ENCODE results near the gene PGLYRP4.

The PGLYRP4 gene

DNA sequence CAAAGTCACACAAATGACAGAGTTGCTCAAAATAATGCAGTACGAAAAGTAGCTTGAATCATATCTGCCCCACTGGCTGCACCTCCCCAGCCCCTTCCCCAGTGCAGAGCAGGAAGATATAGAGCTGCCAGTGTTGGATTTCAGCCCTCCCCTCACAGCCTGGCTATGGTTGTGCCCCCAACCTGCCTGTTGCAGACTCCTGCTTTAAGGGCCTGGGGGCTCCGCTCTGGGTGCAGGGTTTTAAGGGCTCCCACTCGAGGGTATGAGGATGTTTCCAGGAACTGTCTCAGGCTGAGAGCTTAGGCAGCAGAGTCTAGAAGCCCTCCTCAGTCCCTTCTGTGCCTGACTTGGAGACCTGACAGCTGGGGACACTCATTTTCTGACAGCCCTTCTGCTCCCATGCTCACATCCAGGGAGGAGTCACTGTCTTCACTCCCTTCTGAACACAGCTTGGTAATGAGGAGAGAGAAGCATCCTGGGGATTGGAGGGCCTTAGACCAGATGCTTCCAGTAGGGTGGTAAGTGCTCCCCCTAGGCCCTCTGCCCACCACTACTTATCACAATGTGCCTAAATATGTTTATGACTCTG lies 13.6 kb upstream of the PGLYRP4 start:
- TF ChIP-seq GLIS3 (CRISPR knock-in tag; IDR thresholded peaks at IDR 0.05) (no peak), RARB (CRISPR knock-in tag; IDR thresholded peaks at IDR 0.05) (no peak)
- TF ChIP-seq, protein P1, sequence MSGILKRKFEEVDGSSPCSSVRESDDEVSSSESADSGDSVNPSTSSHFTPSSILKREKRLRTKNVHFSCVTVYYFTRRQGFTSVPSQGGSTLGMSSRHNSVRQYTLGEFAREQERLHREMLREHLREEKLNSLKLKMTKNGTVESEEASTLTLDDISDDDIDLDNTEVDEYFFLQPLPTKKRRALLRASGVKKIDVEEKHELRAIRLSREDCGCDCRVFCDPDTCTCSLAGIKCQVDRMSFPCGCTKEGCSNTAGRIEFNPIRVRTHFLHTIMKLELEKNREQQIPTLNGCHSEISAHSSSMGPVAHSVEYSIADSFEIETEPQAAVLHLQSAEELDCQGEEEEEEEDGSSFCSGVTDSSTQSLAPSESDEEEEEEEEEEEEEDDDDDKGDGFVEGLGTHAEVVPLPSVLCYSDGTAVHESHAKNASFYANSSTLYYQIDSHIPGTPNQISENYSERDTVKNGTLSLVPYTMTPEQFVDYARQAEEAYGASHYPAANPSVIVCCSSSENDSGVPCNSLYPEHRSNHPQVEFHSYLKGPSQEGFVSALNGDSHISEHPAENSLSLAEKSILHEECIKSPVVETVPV (CRISPR knock-in tag; IDR thresholded peaks at IDR 0.05) = no peak
- TF ChIP-seq, protein P2, sequence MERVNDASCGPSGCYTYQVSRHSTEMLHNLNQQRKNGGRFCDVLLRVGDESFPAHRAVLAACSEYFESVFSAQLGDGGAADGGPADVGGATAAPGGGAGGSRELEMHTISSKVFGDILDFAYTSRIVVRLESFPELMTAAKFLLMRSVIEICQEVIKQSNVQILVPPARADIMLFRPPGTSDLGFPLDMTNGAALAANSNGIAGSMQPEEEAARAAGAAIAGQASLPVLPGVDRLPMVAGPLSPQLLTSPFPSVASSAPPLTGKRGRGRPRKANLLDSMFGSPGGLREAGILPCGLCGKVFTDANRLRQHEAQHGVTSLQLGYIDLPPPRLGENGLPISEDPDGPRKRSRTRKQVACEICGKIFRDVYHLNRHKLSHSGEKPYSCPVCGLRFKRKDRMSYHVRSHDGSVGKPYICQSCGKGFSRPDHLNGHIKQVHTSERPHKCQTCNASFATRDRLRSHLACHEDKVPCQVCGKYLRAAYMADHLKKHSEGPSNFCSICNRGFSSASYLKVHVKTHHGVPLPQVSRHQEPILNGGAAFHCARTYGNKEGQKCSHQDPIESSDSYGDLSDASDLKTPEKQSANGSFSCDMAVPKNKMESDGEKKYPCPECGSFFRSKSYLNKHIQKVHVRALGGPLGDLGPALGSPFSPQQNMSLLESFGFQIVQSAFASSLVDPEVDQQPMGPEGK (CRISPR knock-in tag; IDR thresholded peaks at IDR 0.05; ENCODE audit: borderline replicate concordance) = no peak
- TF ChIP-seq, protein P3, sequence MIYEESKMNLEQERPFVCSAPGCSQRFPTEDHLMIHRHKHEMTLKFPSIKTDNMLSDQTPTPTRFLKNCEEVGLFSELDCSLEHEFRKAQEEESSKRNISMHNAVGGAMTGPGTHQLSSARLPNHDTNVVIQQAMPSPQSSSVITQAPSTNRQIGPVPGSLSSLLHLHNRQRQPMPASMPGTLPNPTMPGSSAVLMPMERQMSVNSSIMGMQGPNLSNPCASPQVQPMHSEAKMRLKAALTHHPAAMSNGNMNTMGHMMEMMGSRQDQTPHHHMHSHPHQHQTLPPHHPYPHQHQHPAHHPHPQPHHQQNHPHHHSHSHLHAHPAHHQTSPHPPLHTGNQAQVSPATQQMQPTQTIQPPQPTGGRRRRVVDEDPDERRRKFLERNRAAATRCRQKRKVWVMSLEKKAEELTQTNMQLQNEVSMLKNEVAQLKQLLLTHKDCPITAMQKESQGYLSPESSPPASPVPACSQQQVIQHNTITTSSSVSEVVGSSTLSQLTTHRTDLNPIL (CRISPR knock-in tag; IDR thresholded peaks at IDR 0.05; ENCODE audit: low read depth) = no peak
- no peak for ATAC-seq

DNA sequence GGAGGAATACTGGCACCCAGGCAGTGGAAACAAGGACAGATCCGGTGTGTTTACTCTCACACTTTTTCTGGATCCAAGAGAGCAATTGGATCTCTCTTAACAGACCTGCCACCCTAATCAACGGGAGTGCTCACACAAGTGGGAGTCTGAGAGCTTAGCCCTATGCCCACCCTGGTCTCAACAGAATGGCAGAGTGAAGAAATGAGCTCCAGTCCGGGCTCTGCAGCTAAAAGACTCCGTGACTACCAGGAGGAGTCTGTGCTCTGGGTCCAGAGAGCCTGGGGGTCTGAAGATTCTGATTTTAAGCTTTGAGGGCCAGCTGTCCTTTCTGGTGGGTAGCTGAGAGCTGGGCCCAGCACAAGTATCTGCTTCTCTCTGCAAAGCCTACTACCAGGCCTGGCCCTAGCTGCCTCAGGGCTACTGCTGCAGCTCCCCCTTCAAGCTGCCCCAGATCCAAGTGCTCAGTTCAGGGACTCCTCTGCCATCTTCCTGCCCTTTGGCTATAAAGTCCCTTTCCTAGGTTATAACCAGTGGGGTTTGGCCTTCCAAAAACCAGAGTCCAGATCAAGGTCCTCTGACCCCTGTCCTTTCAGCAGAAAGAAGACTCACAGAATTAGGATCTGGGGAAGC lies 13.0 kb upstream of the PGLYRP4 start:
- TF ChIP-seq ZC3H10 (CRISPR knock-in tag; IDR thresholded peaks at IDR 0.05) (no peak), ESRRG (CRISPR knock-in tag; IDR thresholded peaks at IDR 0.05) (no peak), GLIS3 (CRISPR knock-in tag; IDR thresholded peaks at IDR 0.05) (no peak), ARNTL (CRISPR knock-in tag; IDR thresholded peaks at IDR 0.05; ENCODE audit: borderline replicate concordance, low read depth) (no peak), CSDC2 (CRISPR knock-in tag; IDR thresholded peaks at IDR 0.05) (no peak), SNAI2 (CRISPR knock-in tag; IDR thresholded peaks at IDR 0.05) (no peak), ISL1 (CRISPR knock-in tag; IDR thresholded peaks at IDR 0.05) (no peak), ZFP3 (CRISPR knock-in tag; IDR thresholded peaks at IDR 0.05) (no peak), ZNF70 (CRISPR knock-in tag; IDR thresholded peaks at IDR 0.05) (no peak), PPARA (CRISPR knock-in tag; IDR thresholded peaks at IDR 0.05; ENCODE audit: borderline replicate concordance) (no peak), ZNF565 (CRISPR knock-in tag; conservative IDR thresholded peaks at IDR 0.05; ENCODE audit: low read depth) (no peak)
- TF ChIP-seq, protein P1 (CRISPR knock-in tag; IDR thresholded peaks at IDR 0.05) = no peak
- TF ChIP-seq, protein P2 (CRISPR knock-in tag; IDR thresholded peaks at IDR 0.05; ENCODE audit: borderline replicate concordance) = no peak
- ATAC-seq = no peak

DNA sequence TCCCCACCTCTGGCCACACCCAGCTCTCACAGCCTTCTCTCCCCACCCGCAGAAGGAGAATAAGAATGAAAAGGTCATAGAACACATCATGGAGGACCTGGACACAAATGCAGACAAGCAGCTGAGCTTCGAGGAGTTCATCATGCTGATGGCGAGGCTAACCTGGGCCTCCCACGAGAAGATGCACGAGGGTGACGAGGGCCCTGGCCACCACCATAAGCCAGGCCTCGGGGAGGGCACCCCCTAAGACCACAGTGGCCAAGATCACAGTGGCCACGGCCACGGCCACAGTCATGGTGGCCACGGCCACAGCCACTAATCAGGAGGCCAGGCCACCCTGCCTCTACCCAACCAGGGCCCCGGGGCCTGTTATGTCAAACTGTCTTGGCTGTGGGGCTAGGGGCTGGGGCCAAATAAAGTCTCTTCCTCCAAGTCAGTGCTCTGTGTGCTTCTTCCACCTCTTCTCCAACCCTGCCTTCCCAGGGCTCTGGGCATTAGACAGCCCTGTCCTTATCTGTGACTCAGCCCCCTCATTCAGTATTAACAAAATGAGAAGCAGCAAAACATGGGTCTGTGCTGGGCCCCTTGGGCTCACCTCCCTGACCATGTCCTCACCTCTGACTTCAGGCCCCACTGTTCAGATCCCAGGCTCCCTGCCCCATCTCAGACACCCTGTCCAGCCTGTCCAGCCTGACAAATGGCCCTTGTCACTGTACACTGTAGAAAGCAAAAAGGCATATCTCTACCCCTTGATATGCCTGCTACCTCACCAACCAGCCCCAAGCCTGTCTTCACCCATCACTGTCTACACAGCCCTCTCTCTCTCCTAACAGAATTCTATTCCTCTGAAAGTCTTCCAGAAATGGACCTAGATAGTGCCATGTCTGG lies 12.2 kb upstream of the PGLYRP4 start:
- TF ChIP-seq, protein P4, sequence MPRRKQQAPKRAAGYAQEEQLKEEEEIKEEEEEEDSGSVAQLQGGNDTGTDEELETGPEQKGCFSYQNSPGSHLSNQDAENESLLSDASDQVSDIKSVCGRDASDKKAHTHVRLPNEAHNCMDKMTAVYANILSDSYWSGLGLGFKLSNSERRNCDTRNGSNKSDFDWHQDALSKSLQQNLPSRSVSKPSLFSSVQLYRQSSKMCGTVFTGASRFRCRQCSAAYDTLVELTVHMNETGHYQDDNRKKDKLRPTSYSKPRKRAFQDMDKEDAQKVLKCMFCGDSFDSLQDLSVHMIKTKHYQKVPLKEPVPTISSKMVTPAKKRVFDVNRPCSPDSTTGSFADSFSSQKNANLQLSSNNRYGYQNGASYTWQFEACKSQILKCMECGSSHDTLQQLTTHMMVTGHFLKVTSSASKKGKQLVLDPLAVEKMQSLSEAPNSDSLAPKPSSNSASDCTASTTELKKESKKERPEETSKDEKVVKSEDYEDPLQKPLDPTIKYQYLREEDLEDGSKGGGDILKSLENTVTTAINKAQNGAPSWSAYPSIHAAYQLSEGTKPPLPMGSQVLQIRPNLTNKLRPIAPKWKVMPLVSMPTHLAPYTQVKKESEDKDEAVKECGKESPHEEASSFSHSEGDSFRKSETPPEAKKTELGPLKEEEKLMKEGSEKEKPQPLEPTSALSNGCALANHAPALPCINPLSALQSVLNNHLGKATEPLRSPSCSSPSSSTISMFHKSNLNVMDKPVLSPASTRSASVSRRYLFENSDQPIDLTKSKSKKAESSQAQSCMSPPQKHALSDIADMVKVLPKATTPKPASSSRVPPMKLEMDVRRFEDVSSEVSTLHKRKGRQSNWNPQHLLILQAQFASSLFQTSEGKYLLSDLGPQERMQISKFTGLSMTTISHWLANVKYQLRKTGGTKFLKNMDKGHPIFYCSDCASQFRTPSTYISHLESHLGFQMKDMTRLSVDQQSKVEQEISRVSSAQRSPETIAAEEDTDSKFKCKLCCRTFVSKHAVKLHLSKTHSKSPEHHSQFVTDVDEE (CRISPR knock-in tag; IDR thresholded peaks at IDR 0.05) = no peak
- TF ChIP-seq CSDC2 (CRISPR knock-in tag; IDR thresholded peaks at IDR 0.05) (no peak), ZFP3 (CRISPR knock-in tag; IDR thresholded peaks at IDR 0.05) (no peak), ZC3H10 (CRISPR knock-in tag; IDR thresholded peaks at IDR 0.05) (no peak), ARNTL (CRISPR knock-in tag; IDR thresholded peaks at IDR 0.05; ENCODE audit: borderline replicate concordance, low read depth) (no peak), TCF4 (CRISPR knock-in tag; IDR thresholded peaks at IDR 0.05; ENCODE audit: borderline replicate concordance) (no peak), ZNF8 (CRISPR knock-in tag; IDR thresholded peaks at IDR 0.05) (no peak), SNAI2 (CRISPR knock-in tag; IDR thresholded peaks at IDR 0.05) (no peak), TOX (CRISPR knock-in tag; IDR thresholded peaks at IDR 0.05; ENCODE audit: borderline replicate concordance) (no peak), GLIS3 (CRISPR knock-in tag; IDR thresholded peaks at IDR 0.05) (no peak), PPARA (CRISPR knock-in tag; IDR thresholded peaks at IDR 0.05; ENCODE audit: borderline replicate concordance) (no peak), RARB (CRISPR knock-in tag; IDR thresholded peaks at IDR 0.05) (no peak)
- TF ChIP-seq, protein P5, sequence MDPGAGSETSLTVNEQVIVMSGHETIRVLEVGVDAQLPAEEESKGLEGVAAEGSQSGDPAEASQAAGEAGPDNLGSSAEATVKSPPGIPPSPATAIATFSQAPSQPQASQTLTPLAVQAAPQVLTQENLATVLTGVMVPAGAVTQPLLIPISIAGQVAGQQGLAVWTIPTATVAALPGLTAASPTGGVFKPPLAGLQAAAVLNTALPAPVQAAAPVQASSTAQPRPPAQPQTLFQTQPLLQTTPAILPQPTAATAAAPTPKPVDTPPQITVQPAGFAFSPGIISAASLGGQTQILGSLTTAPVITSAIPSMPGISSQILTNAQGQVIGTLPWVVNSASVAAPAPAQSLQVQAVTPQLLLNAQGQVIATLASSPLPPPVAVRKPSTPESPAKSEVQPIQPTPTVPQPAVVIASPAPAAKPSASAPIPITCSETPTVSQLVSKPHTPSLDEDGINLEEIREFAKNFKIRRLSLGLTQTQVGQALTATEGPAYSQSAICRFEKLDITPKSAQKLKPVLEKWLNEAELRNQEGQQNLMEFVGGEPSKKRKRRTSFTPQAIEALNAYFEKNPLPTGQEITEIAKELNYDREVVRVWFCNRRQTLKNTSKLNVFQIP (CRISPR knock-in tag; IDR thresholded peaks at IDR 0.05; ENCODE audit: borderline replicate concordance, low read depth) = no peak
- ATAC-seq = no peak

All from SK-N-SH treated with all-trans-retinoic acid at 6 μM for 48 hours (cell line).